Measurements from ENCODE around the gene KBTBD8.

DNA sequence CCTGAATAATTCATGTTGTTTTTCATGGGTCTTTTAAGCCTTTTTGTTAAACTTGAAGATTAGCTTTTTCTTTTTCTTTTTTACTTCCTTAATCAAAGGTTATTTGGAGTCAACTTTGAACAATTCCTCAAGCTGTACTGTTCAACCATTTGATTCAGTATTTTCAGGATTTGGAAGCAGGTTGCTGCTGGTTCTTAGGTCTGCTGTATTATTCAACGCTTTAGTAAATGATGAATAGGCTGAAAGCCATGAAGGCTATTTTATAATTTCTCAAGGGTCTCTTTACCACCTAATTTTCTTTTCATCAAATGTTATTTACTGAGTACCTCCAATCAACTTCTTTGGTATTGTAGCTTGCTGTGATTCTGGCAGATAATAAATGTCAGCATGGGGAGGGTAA, 45.8 kb upstream of the KBTBD8 start:
- TF ChIP-seq, protein P1, sequence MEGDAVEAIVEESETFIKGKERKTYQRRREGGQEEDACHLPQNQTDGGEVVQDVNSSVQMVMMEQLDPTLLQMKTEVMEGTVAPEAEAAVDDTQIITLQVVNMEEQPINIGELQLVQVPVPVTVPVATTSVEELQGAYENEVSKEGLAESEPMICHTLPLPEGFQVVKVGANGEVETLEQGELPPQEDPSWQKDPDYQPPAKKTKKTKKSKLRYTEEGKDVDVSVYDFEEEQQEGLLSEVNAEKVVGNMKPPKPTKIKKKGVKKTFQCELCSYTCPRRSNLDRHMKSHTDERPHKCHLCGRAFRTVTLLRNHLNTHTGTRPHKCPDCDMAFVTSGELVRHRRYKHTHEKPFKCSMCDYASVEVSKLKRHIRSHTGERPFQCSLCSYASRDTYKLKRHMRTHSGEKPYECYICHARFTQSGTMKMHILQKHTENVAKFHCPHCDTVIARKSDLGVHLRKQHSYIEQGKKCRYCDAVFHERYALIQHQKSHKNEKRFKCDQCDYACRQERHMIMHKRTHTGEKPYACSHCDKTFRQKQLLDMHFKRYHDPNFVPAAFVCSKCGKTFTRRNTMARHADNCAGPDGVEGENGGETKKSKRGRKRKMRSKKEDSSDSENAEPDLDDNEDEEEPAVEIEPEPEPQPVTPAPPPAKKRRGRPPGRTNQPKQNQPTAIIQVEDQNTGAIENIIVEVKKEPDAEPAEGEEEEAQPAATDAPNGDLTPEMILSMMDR (IDR thresholded peaks at IDR 0.05): no peak
- TF ChIP-seq POLR2A (IDR thresholded peaks at IDR 0.05): no peak

Data from lower leg skin (tissue), 3 donors.